Upper lobe of right lung (tissue), 1 donor: ENCODE data around the gene KRTAP2-3. TPM values are rescaled to one million over a fixed set of nuclear protein-coding genes. Genes with fewer than 3 reads are reported as not detected.
"Not testable (repeated sequence)": the region's sequence is repeated elsewhere in the genome, so short reads cannot be mapped to it uniquely, and the experiment has no call there.

Experiments used
- ATAC-seq: fragments of 200-7000 bp; cut with Tn5 transposase; one replicate; pipeline ENCODE4 v1.9.1; 2020; ENCODE audit warnings: mild to moderate bottlenecking, moderate library complexity
- DNase-seq: peaks from one replicate; pipeline ENCODE4 v3.0.0-alpha.2; 2020
- H3K27ac ChIP-seq: fragments of 200-600 bp; one replicate; pipeline ENCODE4 v1.8.0; 2022
- H3K27me3 ChIP-seq: fragments of 200-600 bp; one replicate; pipeline ENCODE4 v1.8.0; 2022; ENCODE audit warnings: mild to moderate bottlenecking
- H3K36me3 ChIP-seq: fragments of 200-600 bp; one replicate; pipeline ENCODE4 v1.8.0; 2022
- H3K4me1 ChIP-seq: fragments of 200-600 bp; one replicate; pipeline ENCODE4 v1.8.0; 2022
- H3K4me3 ChIP-seq: fragments of 200-600 bp; one replicate; pipeline ENCODE4 v1.8.0; 2022; ENCODE audit warnings: mild to moderate bottlenecking
- H3K9me3 ChIP-seq: fragments of 200-600 bp; one replicate; pipeline ENCODE4 v1.8.0; 2022
- intact Hi-C: fragments of 100-400 bp; cut with DNase I; formaldehyde crosslinking; loops from one replicate; pipeline ENCODE4 v1.11.0; 2022
- total RNA-seq: library from RNA; stranded (reverse); fragmentation: NEBNext Ultra II Directional; extraction: Animal tissue kit (Norgen Biotek cat#: 25700); gene quantifications from one replicate; pipeline ENCODE4 v1.2.1, GENCODE V29; 2021
- TF ChIP-seq, protein P1 (sequence below): fragments of 200-600 bp; IDR thresholded peaks from one replicate; pipeline ENCODE4 v1.8.0; 2022; ENCODE audit warnings: antibody characterized with exemption
- donor health status: DM: no; HTN: yes; CAD: no; lungs with severe emphysema.

KRTAP2-3 gene
- total RNA-seq, 1 donor from 2014 or later = not detected

DNA sequence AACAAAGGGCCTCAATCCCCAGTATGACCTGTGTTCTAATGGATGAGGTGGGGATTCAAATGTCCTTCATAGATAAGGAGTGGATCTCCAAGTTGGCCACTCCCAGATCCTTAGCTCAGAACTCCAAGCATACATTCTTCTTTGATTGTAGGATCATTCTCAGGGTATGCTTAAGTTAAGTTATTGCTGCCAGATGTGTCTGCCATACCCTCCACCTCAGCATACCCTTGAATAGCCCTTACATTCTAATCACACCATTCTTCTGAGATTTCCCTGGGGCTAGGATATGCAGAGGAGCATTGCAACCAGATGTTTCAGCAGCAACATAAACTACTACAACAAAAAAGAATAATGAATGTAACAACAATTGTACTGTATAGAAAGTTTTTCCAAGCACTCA lies 7.4 kb upstream of the KRTAP2-3 start:
- DNase-seq = no peak
- Histone ChIP-seq H3K36me3 (no peaks in the 10 kb centered on the region), H3K27ac (no peak overlapping the region), H3K9me3 (no peaks in the 10 kb centered on the region), H3K4me3 (no peak overlapping the region), H3K27me3 (peaks cover 6% of the 10 kb centered on the region), H3K4me1 (no peaks in the 10 kb centered on the region)
- intact Hi-C loops = no loop called here
- no peak for ATAC-seq
- TF ChIP-seq, protein P1, sequence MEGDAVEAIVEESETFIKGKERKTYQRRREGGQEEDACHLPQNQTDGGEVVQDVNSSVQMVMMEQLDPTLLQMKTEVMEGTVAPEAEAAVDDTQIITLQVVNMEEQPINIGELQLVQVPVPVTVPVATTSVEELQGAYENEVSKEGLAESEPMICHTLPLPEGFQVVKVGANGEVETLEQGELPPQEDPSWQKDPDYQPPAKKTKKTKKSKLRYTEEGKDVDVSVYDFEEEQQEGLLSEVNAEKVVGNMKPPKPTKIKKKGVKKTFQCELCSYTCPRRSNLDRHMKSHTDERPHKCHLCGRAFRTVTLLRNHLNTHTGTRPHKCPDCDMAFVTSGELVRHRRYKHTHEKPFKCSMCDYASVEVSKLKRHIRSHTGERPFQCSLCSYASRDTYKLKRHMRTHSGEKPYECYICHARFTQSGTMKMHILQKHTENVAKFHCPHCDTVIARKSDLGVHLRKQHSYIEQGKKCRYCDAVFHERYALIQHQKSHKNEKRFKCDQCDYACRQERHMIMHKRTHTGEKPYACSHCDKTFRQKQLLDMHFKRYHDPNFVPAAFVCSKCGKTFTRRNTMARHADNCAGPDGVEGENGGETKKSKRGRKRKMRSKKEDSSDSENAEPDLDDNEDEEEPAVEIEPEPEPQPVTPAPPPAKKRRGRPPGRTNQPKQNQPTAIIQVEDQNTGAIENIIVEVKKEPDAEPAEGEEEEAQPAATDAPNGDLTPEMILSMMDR = no peak

DNA sequence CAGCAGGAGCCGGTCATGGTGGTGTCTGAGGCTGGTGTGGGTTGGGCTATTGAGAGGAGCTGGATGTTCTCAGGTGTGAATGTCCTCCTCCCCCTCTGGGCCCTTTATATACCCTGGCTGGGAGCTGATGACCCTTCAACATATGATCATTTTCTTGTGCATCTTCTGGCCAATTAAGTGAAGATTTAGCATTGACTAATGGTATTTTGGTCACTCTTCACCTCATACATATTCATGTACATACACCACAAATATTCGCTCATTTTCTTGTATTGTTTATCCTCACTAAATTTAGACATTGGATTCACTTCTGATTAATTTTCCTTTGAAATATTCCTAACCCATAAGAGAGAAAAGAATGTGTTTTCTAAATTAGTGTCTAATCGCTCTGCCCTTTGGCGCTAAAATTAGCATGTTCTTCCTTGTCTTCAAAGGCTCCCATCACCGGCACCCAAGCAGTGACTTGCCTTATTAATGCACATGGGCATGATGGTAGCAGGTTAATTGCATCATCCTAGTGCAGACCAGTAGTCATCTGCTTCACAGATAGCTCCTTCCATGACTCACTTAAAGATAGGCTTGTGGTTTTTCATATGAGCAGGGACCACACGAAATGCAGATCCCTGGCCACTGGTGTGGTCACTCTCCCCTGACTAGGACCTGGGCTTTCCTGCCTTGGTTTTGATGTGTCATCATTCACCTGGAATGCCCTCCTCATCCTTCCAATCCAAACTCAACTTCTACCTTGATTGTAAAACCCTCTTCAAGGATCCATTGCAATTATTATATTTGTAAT lies 6.1 kb upstream of the KRTAP2-3 start, which contains the start of gene KRTAP2-4:
KRTAP2-4 (minus strand) TSS at position 51 of the 796 bp plus-strand sequence; CDS start at position 17, 34 bp downstream.
- TF ChIP-seq, protein P1 = no peak
- ATAC-seq (no peak), DNase-seq (no peak)
- H3K27ac ChIP-seq = no peak within 1 kb of the TSS
- H3K36me3 ChIP-seq = no peaks in the 10 kb centered on the region
- no peaks in the 10 kb centered on the region for H3K9me3 ChIP-seq
- no peaks in the 10 kb centered on the region for H3K4me1 ChIP-seq
- H3K27me3 ChIP-seq = peaks cover 12% of the 10 kb centered on the region
- intact Hi-C loops = no loop called here
- H3K4me3 ChIP-seq = no peak within 1 kb of the TSS

DNA sequence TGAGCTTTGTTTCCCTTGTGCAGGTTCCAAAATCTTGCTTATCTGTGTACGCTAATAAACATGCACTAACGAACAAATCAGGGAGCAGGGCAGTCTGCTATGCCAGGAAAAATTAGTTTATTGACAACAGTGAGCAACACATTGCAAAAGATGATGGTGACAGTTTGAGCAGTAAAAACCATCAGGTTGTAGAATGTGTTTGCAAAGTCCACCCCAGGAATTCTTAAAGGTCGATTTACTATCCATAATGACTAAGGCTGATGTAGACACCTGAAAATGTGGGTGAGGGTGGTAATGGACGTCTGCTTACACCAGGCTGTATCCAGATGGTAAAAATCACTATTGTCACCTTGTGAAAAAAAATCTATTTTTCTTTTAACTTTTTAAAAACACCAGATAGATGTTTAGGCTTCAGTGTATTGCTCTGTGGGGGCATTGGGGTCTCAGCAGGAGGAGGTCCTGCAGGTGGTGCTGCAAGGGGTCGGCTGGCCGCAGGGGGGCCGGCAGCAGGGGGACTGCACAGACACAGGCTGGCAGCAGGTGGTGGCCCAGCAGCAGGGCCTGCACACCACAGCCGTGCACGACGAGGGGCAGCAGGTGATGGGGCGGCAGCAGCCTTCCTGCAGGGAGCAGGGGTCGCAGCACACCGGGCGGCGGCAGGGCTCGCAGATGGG lies 5.2 kb upstream of the KRTAP2-3 start:
- ATAC-seq, H3K27ac ChIP-seq, H3K36me3 ChIP-seq, H3K4me1 ChIP-seq, H3K9me3 ChIP-seq, H3K4me3 ChIP-seq, intact Hi-C loops, DNase-seq: not testable (repeated sequence)
- H3K27me3 ChIP-seq = peaks cover 12% of the 10 kb centered on the region

DNA sequence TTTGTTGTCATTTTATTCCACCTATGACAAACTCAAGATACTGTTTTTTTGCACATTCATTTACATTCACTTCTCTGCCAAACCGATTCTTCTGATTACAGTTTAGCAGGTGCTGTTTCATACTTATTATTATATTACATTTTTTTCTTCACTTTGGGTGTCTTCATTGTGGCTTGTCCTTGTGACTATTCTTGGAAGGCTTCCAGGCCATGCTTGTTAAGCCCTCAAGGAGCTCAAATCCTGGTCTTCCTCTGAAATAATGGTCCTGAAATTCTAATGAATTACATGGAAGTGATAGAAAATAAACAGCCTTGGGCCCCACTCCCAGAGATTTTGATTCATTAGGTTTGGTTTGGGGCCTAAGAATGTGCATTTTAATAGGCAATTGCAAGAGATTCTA lies 4.4 kb upstream of the KRTAP2-3 start:
- H3K4me3 ChIP-seq = no peak overlapping the region
- ATAC-seq (no peak), DNase-seq (no peak)
- H3K27me3 ChIP-seq = peaks cover 12% of the 10 kb centered on the region
- H3K9me3 ChIP-seq = no peaks in the 10 kb centered on the region
- no peaks in the 10 kb centered on the region for H3K4me1 ChIP-seq
- TF ChIP-seq, protein P1 = no peak
- H3K36me3 ChIP-seq = no peaks in the 10 kb centered on the region
- H3K27ac ChIP-seq = no peak overlapping the region
- intact Hi-C loops = no loop called here

DNA sequence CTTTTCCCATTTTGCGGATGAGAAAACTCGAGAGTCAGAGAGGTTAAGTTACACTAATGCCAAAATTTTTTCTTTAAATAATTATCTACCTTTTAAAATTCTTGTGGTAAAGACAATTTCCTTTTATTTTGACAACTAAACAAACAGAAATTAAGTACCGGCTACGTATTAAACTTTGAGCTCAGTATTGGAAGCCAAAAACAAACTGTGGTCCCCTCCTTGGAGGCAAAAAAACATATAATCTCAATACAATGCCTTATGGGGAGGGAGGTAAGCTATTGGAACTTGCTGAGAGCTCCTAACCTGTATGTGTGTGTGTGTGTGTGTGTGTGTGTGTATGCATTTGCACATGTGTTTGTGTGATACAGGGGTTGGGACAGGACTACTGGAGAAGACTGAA lies 3.5 kb upstream of the KRTAP2-3 start:
- no peak overlapping the region for H3K27ac ChIP-seq
- ATAC-seq = no peak
- H3K9me3 ChIP-seq = no peaks in the 10 kb centered on the region
- DNase-seq = no peak
- TF ChIP-seq, protein P1 = no peak
- H3K36me3 ChIP-seq = no peaks in the 10 kb centered on the region
- H3K4me1 ChIP-seq = no peaks in the 10 kb centered on the region
- intact Hi-C loops = no loop called here
- H3K27me3 ChIP-seq = peaks cover 12% of the 10 kb centered on the region
- no peak overlapping the region for H3K4me3 ChIP-seq

DNA sequence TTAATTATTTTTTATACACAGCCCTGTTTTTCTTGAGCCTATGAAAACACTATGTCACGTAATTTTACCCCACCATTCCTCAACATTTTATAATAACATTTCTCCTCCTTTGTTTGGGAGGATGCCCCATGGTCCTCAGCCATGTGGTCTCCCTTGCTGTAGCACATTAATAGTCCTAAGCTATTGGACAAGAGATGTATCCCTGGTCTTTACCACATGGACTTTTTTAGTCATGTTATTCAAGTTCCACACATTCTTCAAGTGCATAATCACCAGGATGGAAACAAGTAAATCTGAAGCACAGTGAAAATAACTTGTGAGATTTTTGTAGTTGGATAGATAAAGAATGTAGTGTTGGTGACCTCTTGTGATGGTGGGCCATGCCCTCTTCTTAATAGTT lies 2.0 kb upstream of the KRTAP2-3 start:
- intact Hi-C loops = no loop called here
- Histone ChIP-seq H3K9me3 (no peaks in the 10 kb centered on the region), H3K4me3 (no peak overlapping the region), H3K27ac (no peak overlapping the region), H3K4me1 (no peaks in the 10 kb centered on the region), H3K36me3 (no peaks in the 10 kb centered on the region), H3K27me3 (peaks cover 12% of the 10 kb centered on the region)
- no peak for ATAC-seq
- TF ChIP-seq, protein P1 = no peak
- DNase-seq = no peak

DNA sequence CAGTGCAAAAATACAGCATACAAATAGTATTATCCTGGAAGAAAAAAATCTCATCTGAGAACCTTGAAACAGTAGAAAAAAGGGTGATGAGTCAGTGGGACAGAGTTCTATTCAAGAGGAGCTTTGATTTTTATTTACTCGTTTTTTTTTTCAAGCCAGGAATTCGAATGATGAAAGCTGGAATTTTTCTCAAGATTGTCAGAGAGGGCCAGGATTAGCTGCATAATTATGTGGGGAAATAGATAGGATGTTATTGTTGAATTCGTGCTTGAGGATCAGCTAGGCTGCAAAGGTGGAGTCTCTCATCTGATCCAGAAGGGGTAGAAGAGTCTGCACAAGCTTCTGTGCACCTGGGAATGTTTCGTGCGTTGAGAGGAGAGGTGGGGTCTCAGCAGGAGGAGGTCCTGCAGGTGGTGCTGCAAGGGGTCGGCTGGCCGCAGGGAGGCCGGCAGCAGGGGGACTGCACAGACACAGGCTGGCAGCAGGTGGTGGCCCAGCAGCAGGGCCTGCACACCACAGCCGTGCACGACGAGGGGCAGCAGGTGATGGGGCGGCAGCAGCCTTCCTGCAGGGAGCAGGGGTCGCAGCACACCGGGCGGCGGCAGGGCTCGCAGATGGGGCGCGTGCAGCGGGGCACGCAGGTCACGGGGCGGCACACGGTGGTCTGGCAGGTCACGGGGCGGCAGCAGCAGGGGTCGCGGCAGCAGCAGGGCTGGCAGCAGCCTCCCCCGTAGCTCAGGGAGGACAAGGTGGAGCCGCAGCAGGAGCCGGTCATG lies 450 bp downstream of the KRTAP2-3 start:
- intact Hi-C loops = not testable (repeated sequence)

More for the DNA sequence above, 450 bp downstream of the KRTAP2-3 start:
- H3K4me3 ChIP-seq, DNase-seq, H3K9me3 ChIP-seq, H3K36me3 ChIP-seq, H3K4me1 ChIP-seq, H3K27ac ChIP-seq: not testable (repeated sequence)
- peak; percentile 47 for ATAC-seq
- H3K27me3 ChIP-seq = peaks cover 12% of the 10 kb centered on the region
